Left ventricle myocardium superior (tissue), 1 donor: ENCODE results near the gene UBE2L6. TPM values are rescaled to one million over a fixed set of nuclear protein-coding genes. Genes with fewer than 3 reads are reported as not detected.

Experiments
- ATAC-seq: fragments of 200-7000 bp; cut with Tn5 transposase; one replicate; pipeline ENCODE4 v1.9.1; 2020; ENCODE audit warnings: mild to moderate bottlenecking, moderate library complexity
- DNase-seq: peaks from one replicate; pipeline ENCODE4 v3.0.0-alpha.2; 2020
- intact Hi-C: fragments of 100-400 bp; cut with micrococcal nuclease; formaldehyde crosslinking; loops from one replicate; pipeline ENCODE4 v1.11.0; 2022
- total RNA-seq: library from RNA; stranded (reverse); fragmentation: NEBNext Ultra II Directional; extraction: Animal tissue kit (Norgen Biotek cat#: 25700); gene quantifications from one replicate; pipeline ENCODE4 v1.2.1, GENCODE V29; 2021
- donor health status: DM: no; HTN: yes; CAD: no; lungs with severe emphysema.

Gene UBE2L6
- total RNA-seq, 1 donor from 2014 or later: 18.0 TPM

GRCh38 chr11:57508341-57509170 is 58.9 kb downstream of the UBE2L6 start:
- intact Hi-C loops: no loop called here
- ATAC-seq (no peak), DNase-seq (no peak)

- intact Hi-C loops: no loop called here
- ATAC-seq: no peak
- no peak for DNase-seq
Measured at GRCh38 chr11:57506522-57506921, 61.0 kb downstream of the UBE2L6 start.

DNA sequence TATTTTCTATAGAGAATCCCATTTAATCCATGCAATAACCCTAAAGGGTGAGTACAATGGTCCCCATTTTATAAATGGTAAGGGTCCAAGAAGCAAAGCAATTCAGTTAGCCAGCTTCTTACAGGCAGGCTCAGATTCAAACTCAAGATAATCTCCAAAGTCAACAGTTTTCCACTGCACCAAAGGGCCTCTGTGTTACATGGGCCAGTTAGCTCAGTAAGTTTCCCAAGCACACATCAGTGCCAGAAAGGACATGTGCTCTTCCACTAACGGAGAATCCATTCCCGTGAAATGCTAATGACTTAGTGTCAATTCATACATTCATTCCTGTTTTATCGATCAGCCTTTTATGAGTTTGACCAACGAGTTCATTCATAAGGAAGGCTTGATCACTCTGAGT is 63.0 kb downstream of the UBE2L6 start:
- ATAC-seq (no peak), DNase-seq (no peak)
- intact Hi-C loops: no loop called here

DNA sequence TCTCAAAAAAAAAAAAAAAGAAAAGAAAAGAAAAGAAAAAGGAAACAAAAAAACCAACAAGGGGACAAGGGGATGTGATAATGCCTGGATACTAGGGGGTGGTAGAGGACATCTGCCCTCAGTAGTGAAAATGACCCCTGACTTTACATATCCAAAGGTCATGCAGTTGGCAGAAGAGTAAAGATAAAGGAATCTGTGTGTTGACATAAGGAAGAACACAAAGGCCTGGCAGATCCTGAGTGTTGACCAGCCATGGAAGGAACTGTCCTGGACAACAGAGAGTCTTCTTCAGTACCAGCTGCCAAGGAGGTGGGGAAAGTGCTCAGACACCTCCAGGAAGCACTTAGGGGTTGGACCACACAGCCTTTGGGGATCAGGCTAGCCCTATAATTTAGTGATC is 64.6 kb downstream of the UBE2L6 start:
- no peak for ATAC-seq

DNA sequence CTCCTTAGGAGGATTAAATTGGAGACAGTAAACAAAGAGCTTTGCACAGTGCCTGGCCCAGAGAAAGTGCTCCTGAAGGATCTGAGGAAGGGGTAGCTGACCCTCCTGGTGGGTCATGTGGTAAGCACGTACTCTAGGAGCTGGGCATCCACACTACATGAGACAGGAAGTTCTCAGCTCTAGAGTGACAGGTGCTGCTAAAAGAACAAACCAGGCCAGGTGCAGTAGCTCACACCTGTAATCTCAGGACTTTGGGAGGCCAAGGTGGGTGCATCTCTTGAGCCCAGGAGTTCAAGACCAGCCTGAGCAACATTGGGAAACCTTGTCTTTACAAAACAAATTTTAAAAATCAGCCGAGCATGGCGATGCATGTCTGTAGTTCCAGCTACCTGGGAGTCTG is 65.1 kb downstream of the UBE2L6 start:
- no peak for DNase-seq
- no peak for ATAC-seq
- intact Hi-C loops: no loop called here

More for the DNA sequence above, 64.6 kb downstream of the UBE2L6 start:
- intact Hi-C loops: no loop called here
- DNase-seq: no peak

DNA sequence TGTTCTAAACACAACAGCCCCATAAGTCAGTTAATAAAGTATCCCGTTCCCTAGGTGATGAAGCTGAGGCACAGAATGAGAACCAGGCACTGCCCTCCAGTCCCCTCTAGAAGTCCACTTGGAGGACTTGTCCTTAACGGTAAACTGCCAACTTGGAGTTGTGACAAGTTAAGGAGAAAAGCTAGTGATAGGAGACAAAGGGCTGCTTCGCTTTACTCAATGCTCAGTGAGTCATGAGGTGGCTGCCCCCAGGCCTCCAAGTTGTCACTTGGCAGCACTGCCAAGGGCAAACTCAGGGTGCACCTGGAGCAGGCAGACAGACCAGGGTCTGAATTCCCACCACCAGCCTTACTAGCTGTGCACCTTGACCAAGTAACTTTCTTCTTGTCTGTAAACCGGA is 65.5 kb downstream of the UBE2L6 start:
- DNase-seq (no peak), ATAC-seq (peak; percentile 4)
- intact Hi-C loops: no loop called here

Other genes with a start within 250 kb of the UBE2L6 start
- 44.4 TPM for gene TNKS1BP1, start 242.7 kb downstream of the UBE2L6 start, total RNA-seq
- 38.4 TPM for gene SSRP1, start 231.8 kb downstream of the UBE2L6 start, total RNA-seq
- gene P2RX3, start 229.3 kb downstream of the UBE2L6 start, total RNA-seq: 4.5 TPM
- gene PRG3, start 186.5 kb downstream of the UBE2L6 start, total RNA-seq: not detected
- gene PRG2, start 177.0 kb downstream of the UBE2L6 start, total RNA-seq: not detected
- 20.6 TPM for gene SLC43A3, start 140.6 kb downstream of the UBE2L6 start, total RNA-seq
- 1.0 TPM for gene RTN4RL2, start 107.1 kb downstream of the UBE2L6 start, total RNA-seq
- gene SLC43A1, start 52.0 kb downstream of the UBE2L6 start, total RNA-seq: 4.5 TPM
- gene TIMM10, start 36.9 kb downstream of the UBE2L6 start, total RNA-seq: 56.7 TPM
- gene SMTNL1, start 30.1 kb downstream of the UBE2L6 start, total RNA-seq: not detected
- 121 TPM for gene SERPING1, start 30.0 kb upstream of the UBE2L6 start, total RNA-seq
- 1.2 TPM for gene YPEL4, start 82.2 kb upstream of the UBE2L6 start, total RNA-seq
- gene CLP1, start 90.1 kb upstream of the UBE2L6 start, total RNA-seq: 7.7 TPM
- gene ZDHHC5, start 100.4 kb upstream of the UBE2L6 start, total RNA-seq: 47.8 TPM
- 8.8 TPM for gene MED19, start 144.5 kb upstream of the UBE2L6 start, total RNA-seq
- 65.6 TPM for gene TMX2, start 144.9 kb upstream of the UBE2L6 start, total RNA-seq
- gene SELENOH, start 173.8 kb upstream of the UBE2L6 start, total RNA-seq: 76.8 TPM
- not detected for gene BTBD18, start 184.1 kb upstream of the UBE2L6 start, total RNA-seq
- gene CTNND1, start 194.1 kb upstream of the UBE2L6 start, total RNA-seq: 66.6 TPM